Keratinocyte (primary cell): Measurements from ENCODE around the gene TACC2.

ENCODE experiments used
- EZH2 ChIP-seq: IDR thresholded peaks from one replicate; pipeline ENCODE4 v1.6.1; 2012; ENCODE audit warnings: inconsistent platforms, mild to moderate bottlenecking, low read length, moderate library complexity
- TF ChIP-seq, protein P1 (sequence below), 3 experiments: IDR thresholded peaks in 1 of 3; conservative IDR thresholded peaks in 1 of 3; optimal IDR thresholded peaks in 1 of 3; 2 replicates in 2 of 3; 3 replicates in 1 of 3; pipeline versions ENCODE3 to v1.5.1; 2011; ENCODE audit warnings: low read length in 3 of 3, mild to moderate bottlenecking in 3 of 3, moderate library complexity in 2 of 3, control low read depth in 1 of 3, inconsistent platforms in 1 of 3; ENCODE audit not compliant: insufficient read depth in 2 of 3; ENCODE audit errors: extremely low read depth in 1 of 3

DNA sequence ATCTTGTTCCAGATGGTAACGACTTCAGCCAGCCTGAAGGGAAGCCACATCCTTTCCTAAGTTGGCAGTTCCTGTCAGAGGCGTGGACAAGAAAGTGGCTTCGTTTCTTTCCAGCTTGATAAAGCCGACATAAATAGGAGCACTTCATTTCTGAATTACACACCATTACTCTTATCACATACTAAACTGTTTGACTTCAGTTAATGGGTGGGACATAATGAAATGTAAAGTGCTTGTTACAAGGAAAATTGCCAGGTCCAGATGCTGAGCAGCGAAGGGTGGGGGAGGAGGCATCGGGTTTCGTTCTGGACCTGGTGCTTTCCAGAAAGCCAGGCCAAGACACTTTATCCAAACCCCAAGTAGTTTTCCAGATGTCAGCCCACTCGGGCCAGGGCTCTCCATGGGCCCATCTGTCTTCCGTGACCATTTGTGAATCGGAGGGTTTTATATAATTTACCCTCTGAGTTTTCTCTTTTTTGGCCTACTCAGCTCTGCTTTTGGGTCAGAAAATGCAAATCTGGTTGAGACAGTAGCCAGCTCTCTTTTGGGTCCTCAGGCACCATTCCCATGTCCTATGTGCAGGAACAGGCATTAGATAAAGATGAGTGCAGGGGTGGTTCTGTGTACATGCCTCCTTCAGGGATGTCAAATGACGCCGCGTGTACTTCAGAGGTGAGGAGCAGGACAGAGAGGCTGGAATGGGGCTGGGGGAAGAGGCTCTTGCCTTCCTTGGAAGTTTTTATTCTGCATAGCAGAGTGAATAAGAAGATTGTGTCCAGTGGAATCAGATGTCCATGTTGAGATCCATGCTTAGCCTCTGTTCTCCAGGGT lies 90.2 kb downstream of the TACC2 start:
- TF ChIP-seq EZH2, result no peak
- TF ChIP-seq, protein P1, sequence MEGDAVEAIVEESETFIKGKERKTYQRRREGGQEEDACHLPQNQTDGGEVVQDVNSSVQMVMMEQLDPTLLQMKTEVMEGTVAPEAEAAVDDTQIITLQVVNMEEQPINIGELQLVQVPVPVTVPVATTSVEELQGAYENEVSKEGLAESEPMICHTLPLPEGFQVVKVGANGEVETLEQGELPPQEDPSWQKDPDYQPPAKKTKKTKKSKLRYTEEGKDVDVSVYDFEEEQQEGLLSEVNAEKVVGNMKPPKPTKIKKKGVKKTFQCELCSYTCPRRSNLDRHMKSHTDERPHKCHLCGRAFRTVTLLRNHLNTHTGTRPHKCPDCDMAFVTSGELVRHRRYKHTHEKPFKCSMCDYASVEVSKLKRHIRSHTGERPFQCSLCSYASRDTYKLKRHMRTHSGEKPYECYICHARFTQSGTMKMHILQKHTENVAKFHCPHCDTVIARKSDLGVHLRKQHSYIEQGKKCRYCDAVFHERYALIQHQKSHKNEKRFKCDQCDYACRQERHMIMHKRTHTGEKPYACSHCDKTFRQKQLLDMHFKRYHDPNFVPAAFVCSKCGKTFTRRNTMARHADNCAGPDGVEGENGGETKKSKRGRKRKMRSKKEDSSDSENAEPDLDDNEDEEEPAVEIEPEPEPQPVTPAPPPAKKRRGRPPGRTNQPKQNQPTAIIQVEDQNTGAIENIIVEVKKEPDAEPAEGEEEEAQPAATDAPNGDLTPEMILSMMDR (optimal IDR thresholded peaks at IDR 0.05 in 1 of 3, IDR thresholded peaks at IDR 0.05 in 1 of 3, conservative IDR thresholded peaks at IDR 0.05 in 1 of 3; ENCODE audit: extremely low read depth in 1 of 3, insufficient read depth in 2 of 3, low read length in 3 of 3), result no peak
